ENCODE data around the gene PRR18.

PRR18 gene

GRCh38 chr6:166277018-166277417, 31.2 kb downstream of the PRR18 start:
- H3K9ac ChIP-seq (ENCODE audit: low read depth in 1 of 2, low read length in 2 of 2), result no peak overlapping the region
- H3K4me3 ChIP-seq (ENCODE audit: low read depth in 1 of 2, low read length in 2 of 2), result no peak overlapping the region
- no peaks in the 10 kb centered on the region for H3K36me3 ChIP-seq (ENCODE audit: control insufficient read depth in 1 of 2, insufficient read depth in 2 of 2, low read length in 2 of 2)
- H3K4me1 ChIP-seq (ENCODE audit: control insufficient read depth in 1 of 2, insufficient read depth in 2 of 2, low read length in 2 of 2), result no peaks in the 10 kb centered on the region
- no peak overlapping the region for H3K27ac ChIP-seq (ENCODE audit: low read depth, low read length)
- peaks cover 0 to 3% of the 10 kb centered on the region in 2 donors for H3K27me3 ChIP-seq (ENCODE audit: control insufficient read depth in 1 of 2, insufficient read depth in 2 of 2, low read length in 2 of 2)
- no peaks in the 10 kb centered on the region for H3K9me3 ChIP-seq (ENCODE audit: control insufficient read depth in 1 of 2, low read length in 2 of 2)

- H3K36me3 ChIP-seq (ENCODE audit: control insufficient read depth in 1 of 2, insufficient read depth in 2 of 2, low read length in 2 of 2), result no peaks in the 10 kb centered on the region
- H3K4me1 ChIP-seq (ENCODE audit: control insufficient read depth in 1 of 2, insufficient read depth in 2 of 2, low read length in 2 of 2), result no peaks in the 10 kb centered on the region
- H3K4me3 ChIP-seq (ENCODE audit: low read depth in 1 of 2, low read length in 2 of 2), result no peak overlapping the region
- H3K9me3 ChIP-seq (ENCODE audit: control insufficient read depth in 1 of 2, low read length in 2 of 2), result no peaks in the 10 kb centered on the region
- no peak overlapping the region for H3K27ac ChIP-seq (ENCODE audit: low read depth, low read length)
- no peaks in the 10 kb centered on the region for H3K27me3 ChIP-seq (ENCODE audit: control insufficient read depth in 1 of 2, insufficient read depth in 2 of 2, low read length in 2 of 2)
- no peak overlapping the region for H3K9ac ChIP-seq (ENCODE audit: low read depth in 1 of 2, low read length in 2 of 2)
These were observed 32.5 kb downstream of the PRR18 start for GRCh38 chr6:166275714-166276166.

- H3K36me3 ChIP-seq (ENCODE audit: control insufficient read depth in 1 of 2, insufficient read depth in 2 of 2, low read length in 2 of 2), result no peaks in the 10 kb centered on the region
- no peak overlapping the region for H3K4me3 ChIP-seq (ENCODE audit: low read depth in 1 of 2, low read length in 2 of 2)
- H3K9ac ChIP-seq (ENCODE audit: low read depth in 1 of 2, low read length in 2 of 2), result no peak overlapping the region
- no peak overlapping the region for H3K27ac ChIP-seq (ENCODE audit: low read depth, low read length)
- H3K4me1 ChIP-seq (ENCODE audit: control insufficient read depth in 1 of 2, insufficient read depth in 2 of 2, low read length in 2 of 2), result no peaks in the 10 kb centered on the region
- no peaks in the 10 kb centered on the region for H3K27me3 ChIP-seq (ENCODE audit: control insufficient read depth in 1 of 2, insufficient read depth in 2 of 2, low read length in 2 of 2)
- no peaks in the 10 kb centered on the region for H3K9me3 ChIP-seq (ENCODE audit: control insufficient read depth in 1 of 2, low read length in 2 of 2)
These were observed 33.3 kb downstream of the PRR18 start for GRCh38 chr6:166274739-166275370.

- Histone ChIP-seq H3K9me3 (ENCODE audit: control insufficient read depth in 1 of 2, low read length in 2 of 2) (no peaks in the 10 kb centered on the region), H3K4me1 (ENCODE audit: control insufficient read depth in 1 of 2, insufficient read depth in 2 of 2, low read length in 2 of 2) (no peaks in the 10 kb centered on the region), H3K27me3 (ENCODE audit: control insufficient read depth in 1 of 2, insufficient read depth in 2 of 2, low read length in 2 of 2) (no peaks in the 10 kb centered on the region), H3K4me3 (ENCODE audit: low read depth in 1 of 2, low read length in 2 of 2) (no peak overlapping the region), H3K9ac (ENCODE audit: low read depth in 1 of 2, low read length in 2 of 2) (no peak overlapping the region), H3K27ac (ENCODE audit: low read depth, low read length) (no peak overlapping the region), H3K36me3 (ENCODE audit: control insufficient read depth in 1 of 2, insufficient read depth in 2 of 2, low read length in 2 of 2) (no peaks in the 10 kb centered on the region)
These were observed 34.0 kb downstream of the PRR18 start for GRCh38 chr6:166274163-166274562.

GRCh38 chr6:166271376-166271765, 36.8 kb downstream of the PRR18 start:
- Histone ChIP-seq H3K9me3 (ENCODE audit: control insufficient read depth in 1 of 2, low read length in 2 of 2) (no peaks in the 10 kb centered on the region), H3K27ac (ENCODE audit: low read depth, low read length) (no peak overlapping the region), H3K9ac (ENCODE audit: low read depth in 1 of 2, low read length in 2 of 2) (no peak overlapping the region), H3K36me3 (ENCODE audit: control insufficient read depth in 1 of 2, insufficient read depth in 2 of 2, low read length in 2 of 2) (no peaks in the 10 kb centered on the region), H3K4me1 (ENCODE audit: control insufficient read depth in 1 of 2, insufficient read depth in 2 of 2, low read length in 2 of 2) (no peaks in the 10 kb centered on the region), H3K27me3 (ENCODE audit: control insufficient read depth in 1 of 2, insufficient read depth in 2 of 2, low read length in 2 of 2) (no peaks in the 10 kb centered on the region), H3K4me3 (ENCODE audit: low read depth in 1 of 2, low read length in 2 of 2) (no peak overlapping the region)

GRCh38 chr6:166270706-166271375, 37.4 kb downstream of the PRR18 start:
- no peaks in the 10 kb centered on the region for H3K36me3 ChIP-seq (ENCODE audit: control insufficient read depth in 1 of 2, insufficient read depth in 2 of 2, low read length in 2 of 2)
- no peak overlapping the region for H3K4me3 ChIP-seq (ENCODE audit: low read depth in 1 of 2, low read length in 2 of 2)
- H3K9ac ChIP-seq (ENCODE audit: low read depth in 1 of 2, low read length in 2 of 2), result no peak overlapping the region
- no peak overlapping the region for H3K27ac ChIP-seq (ENCODE audit: low read depth, low read length)
- no peaks in the 10 kb centered on the region for H3K9me3 ChIP-seq (ENCODE audit: control insufficient read depth in 1 of 2, low read length in 2 of 2)
- H3K4me1 ChIP-seq (ENCODE audit: control insufficient read depth in 1 of 2, insufficient read depth in 2 of 2, low read length in 2 of 2), result no peaks in the 10 kb centered on the region
- H3K27me3 ChIP-seq (ENCODE audit: control insufficient read depth in 1 of 2, insufficient read depth in 2 of 2, low read length in 2 of 2), result no peaks in the 10 kb centered on the region

GRCh38 chr6:166269301-166270039, 38.7 kb downstream of the PRR18 start:
- no peaks in the 10 kb centered on the region for H3K36me3 ChIP-seq (ENCODE audit: control insufficient read depth in 1 of 2, insufficient read depth in 2 of 2, low read length in 2 of 2)
- no peak overlapping the region for H3K27ac ChIP-seq (ENCODE audit: low read depth, low read length)
- H3K9me3 ChIP-seq (ENCODE audit: control insufficient read depth in 1 of 2, low read length in 2 of 2), result no peaks in the 10 kb centered on the region
- H3K4me1 ChIP-seq (ENCODE audit: control insufficient read depth in 1 of 2, insufficient read depth in 2 of 2, low read length in 2 of 2), result no peaks in the 10 kb centered on the region
- H3K4me3 ChIP-seq (ENCODE audit: low read depth in 1 of 2, low read length in 2 of 2), result no peak overlapping the region
- H3K27me3 ChIP-seq (ENCODE audit: control insufficient read depth in 1 of 2, insufficient read depth in 2 of 2, low read length in 2 of 2), result no peaks in the 10 kb centered on the region
- H3K9ac ChIP-seq (ENCODE audit: low read depth in 1 of 2, low read length in 2 of 2), result no peak overlapping the region

- Histone ChIP-seq H3K36me3 (ENCODE audit: control insufficient read depth in 1 of 2, insufficient read depth in 2 of 2, low read length in 2 of 2) (no peaks in the 10 kb centered on the region), H3K27me3 (ENCODE audit: control insufficient read depth in 1 of 2, insufficient read depth in 2 of 2, low read length in 2 of 2) (no peaks in the 10 kb centered on the region), H3K4me1 (ENCODE audit: control insufficient read depth in 1 of 2, insufficient read depth in 2 of 2, low read length in 2 of 2) (no peaks in the 10 kb centered on the region), H3K9me3 (ENCODE audit: control insufficient read depth in 1 of 2, low read length in 2 of 2) (no peaks in the 10 kb centered on the region), H3K27ac (ENCODE audit: low read depth, low read length) (no peak overlapping the region), H3K4me3 (ENCODE audit: low read depth in 1 of 2, low read length in 2 of 2) (no peak overlapping the region), H3K9ac (ENCODE audit: low read depth in 1 of 2, low read length in 2 of 2) (no peak overlapping the region)
These were observed 39.8 kb downstream of the PRR18 start for GRCh38 chr6:166268431-166268830.

- H3K9ac ChIP-seq (ENCODE audit: low read depth in 1 of 2, low read length in 2 of 2), result no peak overlapping the region
- H3K27me3 ChIP-seq (ENCODE audit: control insufficient read depth in 1 of 2, insufficient read depth in 2 of 2, low read length in 2 of 2), result no peaks in the 10 kb centered on the region
- H3K4me3 ChIP-seq (ENCODE audit: low read depth in 1 of 2, low read length in 2 of 2), result no peak overlapping the region
- no peaks in the 10 kb centered on the region for H3K4me1 ChIP-seq (ENCODE audit: control insufficient read depth in 1 of 2, insufficient read depth in 2 of 2, low read length in 2 of 2)
- no peaks in the 10 kb centered on the region for H3K36me3 ChIP-seq (ENCODE audit: control insufficient read depth in 1 of 2, insufficient read depth in 2 of 2, low read length in 2 of 2)
- H3K27ac ChIP-seq (ENCODE audit: low read depth, low read length), result no peak overlapping the region
- H3K9me3 ChIP-seq (ENCODE audit: control insufficient read depth in 1 of 2, low read length in 2 of 2), result no peaks in the 10 kb centered on the region
These were observed 40.7 kb downstream of the PRR18 start for GRCh38 chr6:166267526-166267925.

GRCh38 chr6:166266336-166266735, 41.9 kb downstream of the PRR18 start:
- no peaks in the 10 kb centered on the region for H3K4me1 ChIP-seq (ENCODE audit: control insufficient read depth in 1 of 2, insufficient read depth in 2 of 2, low read length in 2 of 2)
- no peak overlapping the region for H3K4me3 ChIP-seq (ENCODE audit: low read depth in 1 of 2, low read length in 2 of 2)
- no peaks in the 10 kb centered on the region for H3K36me3 ChIP-seq (ENCODE audit: control insufficient read depth in 1 of 2, insufficient read depth in 2 of 2, low read length in 2 of 2)

More at GRCh38 chr6:166266336-166266735, 41.9 kb downstream of the PRR18 start:
- Histone ChIP-seq H3K27me3 (ENCODE audit: control insufficient read depth in 1 of 2, insufficient read depth in 2 of 2, low read length in 2 of 2) (no peaks in the 10 kb centered on the region), H3K9ac (ENCODE audit: low read depth in 1 of 2, low read length in 2 of 2) (no peak overlapping the region), H3K9me3 (ENCODE audit: control insufficient read depth in 1 of 2, low read length in 2 of 2) (no peaks in the 10 kb centered on the region), H3K27ac (ENCODE audit: low read depth, low read length) (no peak overlapping the region)

All from duodenal mucosa (tissue), 2 donors.